H9 (cell line): ENCODE data around the gene SLC22A5. TPM values are rescaled to one million over a fixed set of nuclear protein-coding genes. Genes with fewer than 3 reads are reported as not detected.

ENCODE experiments used
- DNase-seq: peaks from one replicate; pipeline ENCODE4 v3.0.0-alpha.2; 2017
- H2AFZ ChIP-seq: one replicate; pipeline ENCODE4 v1.6.1; 2013; ENCODE audit warnings: mild to moderate bottlenecking, low read length, control low read depth, moderate library complexity
- H2AK5ac ChIP-seq: 2 replicates; pipeline ENCODE4 v1.6.1; 2013; ENCODE audit warnings: low read length, control low read depth, mixed read lengths; ENCODE audit not compliant: insufficient read length
- H2BK120ac ChIP-seq: one replicate; pipeline ENCODE4 v1.6.1; 2013; ENCODE audit warnings: low read depth, mild to moderate bottlenecking, low read length, control low read depth, inconsistent platforms; ENCODE audit not compliant: poor library complexity, severe bottlenecking
- H2BK12ac ChIP-seq: 2 replicates; pipeline ENCODE4 v1.6.1; 2013; ENCODE audit warnings: low read length, control low read depth, mixed read lengths, low read depth; ENCODE audit not compliant: insufficient read length
- H2BK15ac ChIP-seq: 2 replicates; pipeline ENCODE4 v1.6.1; 2013; ENCODE audit warnings: low read depth, low read length, control low read depth
- H2BK20ac ChIP-seq: one replicate; pipeline ENCODE4 v1.6.1; 2013; ENCODE audit warnings: low read depth, mild to moderate bottlenecking, low read length, control low read depth, inconsistent platforms; ENCODE audit not compliant: poor library complexity, severe bottlenecking
- H2BK5ac ChIP-seq: 2 replicates; pipeline ENCODE4 v1.6.1; 2013; ENCODE audit warnings: low read length, control low read depth, mixed read lengths; ENCODE audit not compliant: insufficient read length
- H3K14ac ChIP-seq: 2 replicates; pipeline ENCODE4 v1.6.1; 2013; ENCODE audit warnings: low read length, control low read depth; ENCODE audit not compliant: insufficient read depth
- H3K18ac ChIP-seq: 2 replicates; pipeline ENCODE4 v1.6.1; 2013; ENCODE audit warnings: low read depth, mild to moderate bottlenecking, mixed read lengths, low read length, control low read depth; ENCODE audit not compliant: insufficient read length
- H3K23ac ChIP-seq: 2 replicates; pipeline ENCODE4 v1.6.1; 2013; ENCODE audit warnings: low read length, control low read depth, mixed read lengths, low read depth; ENCODE audit not compliant: insufficient read length
- H3K23me2 ChIP-seq: 2 replicates; pipeline ENCODE4 v1.6.1; 2013; ENCODE audit warnings: low read depth, mild to moderate bottlenecking, mixed read lengths, low read length, control low read depth; ENCODE audit not compliant: insufficient read length, poor library complexity, severe bottlenecking
- H3K27ac ChIP-seq: 2 replicates; pipeline ENCODE4 v1.5.1; 2013; ENCODE audit warnings: low read length, control low read depth, mixed read lengths, low read depth; ENCODE audit not compliant: insufficient read length
- H3K27me3 ChIP-seq: 2 replicates; pipeline ENCODE4 v1.6.1; 2013; ENCODE audit warnings: low read length, control low read depth, inconsistent platforms; ENCODE audit not compliant: insufficient read depth
- H3K4ac ChIP-seq: 2 replicates; pipeline ENCODE4 v1.6.1; 2013; ENCODE audit warnings: low read depth, mild to moderate bottlenecking, control low read depth, inconsistent platforms, low read length, moderate library complexity
- H3K4me1 ChIP-seq: 2 replicates; pipeline ENCODE4 v1.6.1; 2013; ENCODE audit warnings: low read length, control low read depth, inconsistent platforms; ENCODE audit not compliant: insufficient read depth
- H3K4me2 ChIP-seq: 2 replicates; pipeline ENCODE4 v1.6.1; 2013; ENCODE audit warnings: low read length, control low read depth, mixed read lengths; ENCODE audit not compliant: insufficient read length, insufficient read depth
- H3K56ac ChIP-seq: 2 replicates; pipeline ENCODE4 v1.6.1; 2013; ENCODE audit warnings: low read depth, mild to moderate bottlenecking, mixed read lengths, low read length, control low read depth; ENCODE audit not compliant: insufficient read length
- H3K79me1 ChIP-seq: 2 replicates; pipeline ENCODE4 v1.6.1; 2013; ENCODE audit warnings: low read depth, mild to moderate bottlenecking, moderate library complexity, low read length, control low read depth, inconsistent platforms; ENCODE audit not compliant: insufficient read depth, poor library complexity, severe bottlenecking
- H3K79me2 ChIP-seq: 2 replicates; pipeline ENCODE4 v1.6.1; 2013; ENCODE audit warnings: low read length, control low read depth, inconsistent platforms; ENCODE audit not compliant: insufficient read depth
- H3K9ac ChIP-seq: 2 replicates; pipeline ENCODE4 v1.6.1; 2013; ENCODE audit warnings: low read length, control low read depth, mixed read lengths; ENCODE audit not compliant: insufficient read length; ENCODE audit errors: extremely low read depth
- H3K9me3 ChIP-seq: one replicate; pipeline ENCODE4 v1.6.1; 2013; ENCODE audit warnings: low read depth, low read length, inconsistent platforms; ENCODE audit not compliant: control insufficient read depth
- H3T11ph ChIP-seq: one replicate; pipeline ENCODE4 v1.6.1; 2013; ENCODE audit warnings: mild to moderate bottlenecking, low read length, control low read depth, inconsistent platforms
- H4K20me1 ChIP-seq: one replicate; pipeline ENCODE4 v1.6.1; 2013; ENCODE audit not compliant: control insufficient read depth, insufficient read length, insufficient read depth
- H4K5ac ChIP-seq: 2 replicates; pipeline ENCODE4 v1.6.1; 2013; ENCODE audit warnings: low read depth, mild to moderate bottlenecking, mixed read lengths, low read length, control low read depth; ENCODE audit not compliant: insufficient read length
- H4K8ac ChIP-seq: replicated peaks from 2 replicates; pipeline ENCODE4 v1.6.1; 2013; ENCODE audit warnings: low read length, control low read depth, mixed read lengths, low read depth; ENCODE audit not compliant: insufficient read length
- H4K91ac ChIP-seq: 2 replicates; pipeline ENCODE4 v1.6.1; 2013; ENCODE audit warnings: low read depth, mild to moderate bottlenecking, moderate library complexity, mixed read lengths, low read length, control low read depth; ENCODE audit not compliant: insufficient read length
- H3K27ac Mint-ChIP-seq, 3 experiments: 2 replicates in 2 of 3; 3 replicates in 1 of 3; pipeline ENCODE4 v1.8.0; 2020 to 2021; ENCODE audit warnings: mixed read lengths in 3 of 3, mild to moderate bottlenecking in 1 of 3, moderate library complexity in 1 of 3
- H3K27me3 Mint-ChIP-seq: 2 replicates; pipeline ENCODE4 v1.8.0; 2021; ENCODE audit warnings: low read depth, mild to moderate bottlenecking, moderate library complexity, mixed read lengths
- H3K36me3 Mint-ChIP-seq, 3 experiments: 2 replicates in 2 of 3; 3 replicates in 1 of 3; pipeline ENCODE4 v1.8.0; 2020 to 2021; ENCODE audit warnings: low read depth in 3 of 3, mixed read lengths in 3 of 3; ENCODE audit not compliant: insufficient read depth in 1 of 3
- H3K4me1 Mint-ChIP-seq, 2 experiments: 2 replicates each; pipeline ENCODE4 v1.8.0; 2020; ENCODE audit warnings: mixed read lengths in 2 of 2
- H3K4me3 Mint-ChIP-seq, 2 experiments: 2 replicates in 1 of 2; 3 replicates in 1 of 2; pipeline ENCODE4 v1.8.0; 2020 to 2021; ENCODE audit warnings: mild to moderate bottlenecking in 2 of 2, mixed read lengths in 2 of 2, moderate library complexity in 1 of 2
- H3K9me3 Mint-ChIP-seq, 2 experiments: 2 replicates in 1 of 2; 3 replicates in 1 of 2; pipeline ENCODE4 v1.8.0; 2020; ENCODE audit warnings: mild to moderate bottlenecking in 2 of 2, mixed read lengths in 2 of 2, moderate library complexity in 1 of 2
- CTCF ChIP-seq: fragments of 200-600 bp; sonication (generic); conservative IDR thresholded peaks from 3 replicates; pipeline ENCODE4 v1.8.0; 2021; ENCODE audit warnings: antibody characterized with exemption, mild to moderate bottlenecking
- WGBS: extraction: QIAGEN DNeasy Blood & Tissue Kit; methylation state at CpG from one replicate; pipeline ENCODE4 v1.1.7; 2013; ENCODE audit warnings: missing lambda C conversion rate, low lambda C conversion rate, mixed read lengths; ENCODE audit not compliant: insufficient read length; ENCODE audit errors: extremely low coverage; 5-methylcytosine and 5-hydroxymethylcytosine counted together
- total RNA-seq: library from RNA; stranded (reverse); gene quantifications from 2 replicates; pipeline ENCODE4 v1.2.1, GENCODE V29; 2021

The SLC22A5 gene
- total RNA-seq, 1 experiment from 2014 or later: 3.4 TPM

DNA sequence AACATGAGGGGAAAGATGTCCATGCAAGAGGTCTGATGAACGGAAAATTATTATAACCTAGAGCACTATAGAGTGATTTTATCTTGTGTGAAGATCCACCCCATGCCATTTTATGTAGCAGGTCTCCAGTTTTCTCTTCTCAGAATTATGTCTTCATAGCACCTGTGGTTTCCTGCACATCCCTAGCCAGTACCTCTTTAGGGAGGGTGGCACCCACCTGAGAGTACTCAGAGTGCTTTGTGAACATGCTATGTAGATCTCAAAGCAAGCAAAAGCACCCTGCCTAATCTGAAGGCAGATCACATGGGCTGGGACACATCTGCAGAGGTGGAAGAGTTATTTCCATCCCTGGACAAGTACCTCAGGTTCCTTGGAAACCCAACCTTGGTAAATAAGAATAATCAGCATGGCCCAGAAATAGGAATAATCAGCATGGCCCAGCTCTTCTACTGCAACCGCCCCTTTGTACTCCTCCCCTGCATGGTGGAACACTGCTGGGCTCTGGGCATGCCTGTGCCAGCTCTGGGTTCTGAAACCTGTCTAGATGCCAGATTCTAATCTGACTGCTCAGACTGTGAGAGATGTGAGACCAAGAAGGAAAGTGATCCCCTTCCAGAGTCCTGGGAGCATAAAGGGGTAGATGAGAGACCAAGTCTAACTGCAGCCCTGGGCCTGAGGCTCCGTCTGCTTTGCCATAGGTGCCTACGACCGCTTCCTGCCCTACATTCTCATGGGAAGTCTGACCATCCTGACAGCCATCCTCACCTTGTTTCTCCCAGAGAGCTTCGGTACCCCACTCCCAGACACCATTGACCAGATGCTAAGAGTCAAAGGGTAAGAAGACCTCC is 23.7 kb downstream of the SLC22A5 start:
- Histone ChIP-seq H3K4me2 (no peak overlapping the region), H2AFZ (no peak overlapping the region), H4K5ac (no peak overlapping the region), H3K4me1 (no peaks in the 10 kb centered on the region), H2AK5ac (no peak overlapping the region), H3K18ac (no peak overlapping the region), H3K79me1 (no peaks in the 10 kb centered on the region), H2BK15ac (no peak overlapping the region), H4K8ac (no peak overlapping the region), H3K27ac (no peak overlapping the region), H3K14ac (no peak overlapping the region), H3K9ac (no peak overlapping the region), H4K91ac (no peak overlapping the region), H3K56ac (no peak overlapping the region), H3K23ac (no peak overlapping the region), H2BK12ac (no peak overlapping the region), H2BK20ac (no peak overlapping the region), H3K27me3 (no peaks in the 10 kb centered on the region), H3K4ac (no peak overlapping the region), H3T11ph (no peak overlapping the region), H2BK5ac (no peak overlapping the region), H2BK120ac (no peak overlapping the region), H4K20me1 (no peaks in the 10 kb centered on the region), H3K79me2 (no peaks in the 10 kb centered on the region), H3K23me2 (no peaks in the 10 kb centered on the region), H3K9me3 (no peaks in the 10 kb centered on the region)
- no peak overlapping the region for H3K27ac Mint-ChIP-seq
- no peaks in the 10 kb centered on the region for H3K9me3 Mint-ChIP-seq
- no peak overlapping the region for H3K4me3 Mint-ChIP-seq
- no peak for DNase-seq
- H3K4me1 Mint-ChIP-seq: no peaks in the 10 kb centered on the region
- peaks cover 0 to 2% (median 0%) of the 10 kb centered on the region in 3 experiments; a peak in 2 of 7 replicates for H3K36me3 Mint-ChIP-seq
- TF ChIP-seq CTCF: no peak
- no peaks in the 10 kb centered on the region for H3K27me3 Mint-ChIP-seq
- no CpG with 5 or more reads among the region's 6 CpGs for whole genome bisulfite sequencing
